Measurements from ENCODE around the gene SDR42E1. TPM values are rescaled to one million over a fixed set of nuclear protein-coding genes. Genes with fewer than 3 reads are reported as not detected.
"Not testable (repeated sequence)": the region's sequence is repeated elsewhere in the genome, so short reads cannot be mapped to it uniquely, and the experiment has no call there.

Gene SDR42E1
- total RNA-seq, 6 experiments from 2014 or later, result 3.4 to 5.9 (median 4.5) TPM

DNA sequence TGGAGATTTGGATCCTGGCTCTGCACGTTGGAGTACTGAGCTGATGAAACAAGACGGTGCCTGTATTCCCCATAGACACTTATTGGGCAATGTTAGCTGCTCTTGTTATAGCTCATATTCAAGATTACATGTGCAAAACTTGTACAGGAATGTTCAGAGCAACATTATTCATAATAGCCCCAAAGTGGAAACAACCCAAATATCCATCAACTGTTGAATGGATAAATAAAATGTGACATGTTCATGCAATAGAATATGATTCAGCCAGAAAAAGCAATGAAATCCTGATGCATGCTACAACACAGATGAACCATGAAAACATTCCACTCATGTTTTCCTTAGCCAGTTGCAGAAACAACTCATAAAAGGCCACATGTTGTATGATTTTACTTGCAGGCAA is 5.7 kb upstream of the SDR42E1 start:
- DNase-seq, result no peak
- 77% methylated on average over 2 of the region's 2 CpGs for WGBS (ENCODE audit: insufficient coverage, low coverage, low lambda C conversion rate, missing lambda C conversion rate)
- intact Hi-C loops (cut with DNase I), result no loop called here
- Histone ChIP-seq H3K9me3 (no peaks in the 10 kb centered on the region), H3K27me3 (no peaks in the 10 kb centered on the region), H3K36me3 (no peaks in the 10 kb centered on the region), H3K4me1 (no peaks in the 10 kb centered on the region), H3K27ac (no peak overlapping the region), H3K4me3 (no peak overlapping the region)
- TF ChIP-seq, protein P1, sequence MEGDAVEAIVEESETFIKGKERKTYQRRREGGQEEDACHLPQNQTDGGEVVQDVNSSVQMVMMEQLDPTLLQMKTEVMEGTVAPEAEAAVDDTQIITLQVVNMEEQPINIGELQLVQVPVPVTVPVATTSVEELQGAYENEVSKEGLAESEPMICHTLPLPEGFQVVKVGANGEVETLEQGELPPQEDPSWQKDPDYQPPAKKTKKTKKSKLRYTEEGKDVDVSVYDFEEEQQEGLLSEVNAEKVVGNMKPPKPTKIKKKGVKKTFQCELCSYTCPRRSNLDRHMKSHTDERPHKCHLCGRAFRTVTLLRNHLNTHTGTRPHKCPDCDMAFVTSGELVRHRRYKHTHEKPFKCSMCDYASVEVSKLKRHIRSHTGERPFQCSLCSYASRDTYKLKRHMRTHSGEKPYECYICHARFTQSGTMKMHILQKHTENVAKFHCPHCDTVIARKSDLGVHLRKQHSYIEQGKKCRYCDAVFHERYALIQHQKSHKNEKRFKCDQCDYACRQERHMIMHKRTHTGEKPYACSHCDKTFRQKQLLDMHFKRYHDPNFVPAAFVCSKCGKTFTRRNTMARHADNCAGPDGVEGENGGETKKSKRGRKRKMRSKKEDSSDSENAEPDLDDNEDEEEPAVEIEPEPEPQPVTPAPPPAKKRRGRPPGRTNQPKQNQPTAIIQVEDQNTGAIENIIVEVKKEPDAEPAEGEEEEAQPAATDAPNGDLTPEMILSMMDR (IDR thresholded peaks at IDR 0.05), result no peak
- TF ChIP-seq POLR2A (IDR thresholded peaks at IDR 0.05), result no peak
- ATAC-seq, result no peak

DNA sequence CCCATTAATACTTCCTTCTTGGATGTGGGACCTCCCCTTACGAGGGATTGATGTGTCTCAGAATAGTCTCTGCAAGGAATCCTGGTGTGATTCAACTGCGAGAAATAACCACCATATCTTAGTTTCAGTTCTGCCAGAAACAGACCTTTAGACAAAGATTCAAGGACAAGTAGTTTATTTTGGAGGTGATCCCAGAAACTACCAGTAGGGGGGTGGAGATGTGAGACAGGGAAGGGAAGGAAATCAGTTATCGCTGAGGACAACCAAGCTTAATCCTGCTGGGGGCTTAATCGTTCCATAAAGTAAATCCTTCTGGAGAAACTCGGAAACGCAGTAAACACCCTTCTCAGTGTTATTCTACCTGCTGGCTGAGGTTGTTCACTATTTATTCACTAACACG is 5.0 kb upstream of the SDR42E1 start:
- 32% methylated on average over 7 of the region's 7 CpGs for WGBS (ENCODE audit: insufficient coverage, low coverage, low lambda C conversion rate, missing lambda C conversion rate)
- DNase-seq (no peak), ATAC-seq (peak; percentile 57 to 73 (median 62))
- no peak overlapping the region for H3K4me3 ChIP-seq
- H3K4me1 ChIP-seq, result no peaks in the 10 kb centered on the region
- no peak overlapping the region for H3K27ac ChIP-seq
- intact Hi-C loops (cut with DNase I), result no loop called here
- no peaks in the 10 kb centered on the region for H3K9me3 ChIP-seq
- H3K36me3 ChIP-seq, result no peaks in the 10 kb centered on the region
- no peak for TF ChIP-seq POLR2A (IDR thresholded peaks at IDR 0.05)
- TF ChIP-seq, protein P1 (IDR thresholded peaks at IDR 0.05), result peak in 3 of 4 donors; percentile 26 to 30 (median 29)
- no peaks in the 10 kb centered on the region for H3K27me3 ChIP-seq

DNA sequence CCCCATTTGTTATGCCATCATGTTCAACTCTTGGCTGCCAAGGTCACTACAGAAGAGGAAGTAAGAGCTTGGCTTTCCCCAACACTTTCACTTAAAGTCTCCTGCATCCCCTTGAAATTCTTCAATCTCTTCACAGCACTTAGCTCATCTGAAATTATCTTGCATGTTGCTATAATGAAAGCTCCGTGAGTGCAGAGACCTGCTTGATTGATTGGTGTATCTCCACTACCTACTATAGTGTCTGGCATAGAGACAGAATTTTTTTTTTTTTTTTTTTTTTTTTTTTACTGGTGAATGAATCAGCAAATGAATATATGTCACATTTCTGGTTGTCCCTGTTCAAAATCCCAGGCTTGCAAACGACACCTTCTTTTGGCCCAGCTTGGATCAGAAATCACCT is 1.9 kb upstream of the SDR42E1 start:
- no peaks in the 10 kb centered on the region for H3K36me3 ChIP-seq
- intact Hi-C loops (cut with DNase I), result no loop called here
- 68% methylated on average over 2 of the region's 2 CpGs for WGBS (ENCODE audit: insufficient coverage, low coverage, low lambda C conversion rate, missing lambda C conversion rate)
- H3K27ac ChIP-seq, result no peak overlapping the region
- DNase-seq, result no peak
- no peak overlapping the region for H3K4me3 ChIP-seq
- no peaks in the 10 kb centered on the region for H3K4me1 ChIP-seq
- ATAC-seq, result no peak
- TF ChIP-seq, protein P1 (IDR thresholded peaks at IDR 0.05), result no peak
- no peak for TF ChIP-seq POLR2A (IDR thresholded peaks at IDR 0.05)
- no peaks in the 10 kb centered on the region for H3K27me3 ChIP-seq
- no peaks in the 10 kb centered on the region for H3K9me3 ChIP-seq

DNA sequence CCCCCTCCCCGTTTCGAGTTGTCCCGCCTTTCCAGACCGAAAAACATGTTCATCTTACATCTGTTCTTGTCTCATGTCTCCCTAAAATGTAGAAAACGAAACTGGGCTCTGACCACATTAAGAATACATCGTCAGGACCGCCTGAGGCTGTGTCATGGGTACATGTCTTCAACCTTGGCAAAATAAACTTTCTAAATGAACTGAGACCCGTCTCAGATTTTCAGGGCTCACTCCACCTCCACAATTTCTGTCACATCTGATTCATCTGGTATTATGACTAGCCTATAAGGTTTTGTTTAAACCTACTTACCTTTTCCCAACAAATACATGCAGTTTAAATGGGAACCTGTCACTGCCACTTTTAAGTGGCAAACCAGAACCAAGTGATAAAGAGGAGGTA is 621 bp downstream of the SDR42E1 start:
- TF ChIP-seq, protein P1 (IDR thresholded peaks at IDR 0.05), result no peak
- no peak for TF ChIP-seq POLR2A (IDR thresholded peaks at IDR 0.05)
- no peaks in the 10 kb centered on the region for H3K27me3 ChIP-seq
- H3K27ac ChIP-seq, result peak overlapping the region in 1 of 3 donors; percentile 14
- H3K4me3 ChIP-seq, result peak overlapping the region; percentile 51 to 69 (median 67)
- no peaks in the 10 kb centered on the region for H3K9me3 ChIP-seq
- ATAC-seq (no peak), DNase-seq (no peak)
- intact Hi-C loops (cut with DNase I), result no loop called here
- no peaks in the 10 kb centered on the region for H3K4me1 ChIP-seq
- WGBS (ENCODE audit: insufficient coverage, low coverage, low lambda C conversion rate, missing lambda C conversion rate), result 76% methylated on average over 5 of the region's 8 CpGs
- H3K36me3 ChIP-seq, result no peaks in the 10 kb centered on the region

DNA sequence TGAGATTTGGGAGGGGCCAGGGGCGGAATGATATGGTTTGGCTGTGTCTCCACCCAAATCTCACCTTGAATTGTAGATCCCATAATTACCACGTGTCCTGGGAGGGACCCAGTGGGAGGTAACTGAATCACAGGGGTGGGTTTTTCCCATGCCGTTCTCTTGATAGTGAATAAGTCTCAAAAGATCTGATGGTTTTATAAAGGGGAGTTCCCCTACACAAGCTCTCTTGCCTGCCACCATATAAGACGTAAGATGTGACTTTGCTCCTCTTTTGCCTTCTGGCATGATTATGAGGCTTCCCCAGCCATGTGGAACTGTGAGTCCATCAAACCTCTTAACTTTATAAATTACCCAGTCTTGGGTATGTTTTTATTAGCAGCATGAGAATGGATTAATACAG is 1.5 kb downstream of the SDR42E1 start:
- ATAC-seq; intact Hi-C loops (cut with DNase I); H3K9me3 ChIP-seq; H3K4me1 ChIP-seq; H3K27me3 ChIP-seq; H3K27ac ChIP-seq; H3K4me3 ChIP-seq; DNase-seq; H3K36me3 ChIP-seq: not testable (repeated sequence)
- WGBS (ENCODE audit: insufficient coverage, low coverage, low lambda C conversion rate, missing lambda C conversion rate), result 96% methylated on average over 4 of the region's 4 CpGs
